Mucosa of descending colon (tissue), 3 donors: ENCODE measurements around the gene RIT2. TPM values are rescaled to one million over a fixed set of nuclear protein-coding genes. Genes with fewer than 3 reads are reported as not detected.
"Not testable (repeated sequence)": the region's sequence is repeated elsewhere in the genome, so short reads cannot be mapped to it uniquely, and the experiment has no call there.

ENCODE experiments used
- ATAC-seq: fragments of 200-7000 bp; cut with Tn5 transposase; one replicate; pipeline ENCODE4 v1.9.1; 2020; ENCODE audit warnings: mild to moderate bottlenecking, moderate library complexity
- DNase-seq, 3 donors: peaks; one replicate each; pipeline ENCODE4 v3.0.0-alpha.2; 2020
- H3K36me3 ChIP-seq: fragments of 200-600 bp; one replicate; pipeline ENCODE4 v1.8.0; 2021; ENCODE audit warnings: low read depth, mild to moderate bottlenecking
- H3K4me1 ChIP-seq: fragments of 200-600 bp; one replicate; pipeline ENCODE4 v1.8.0; 2021; ENCODE audit warnings: low read depth, mild to moderate bottlenecking
- H3K4me3 ChIP-seq: fragments of 200-600 bp; one replicate; pipeline ENCODE4 v1.8.0; 2021; ENCODE audit warnings: mild to moderate bottlenecking
- H3K9me3 ChIP-seq: fragments of 200-600 bp; one replicate; pipeline ENCODE4 v1.8.0; 2021; ENCODE audit warnings: mild to moderate bottlenecking
- CTCF ChIP-seq: fragments of 200-600 bp; IDR thresholded peaks from one replicate; pipeline ENCODE4 v1.8.0; 2022; ENCODE audit warnings: antibody characterized with exemption, mild to moderate bottlenecking
- intact Hi-C, 2 donors: fragments of 100-400 bp; cut with DNase I in 1 of 2; cut with micrococcal nuclease in 1 of 2; formaldehyde crosslinking; loops; one replicate each; pipeline versions ENCODE4 v1.11.0 to v1.11.1; 2022; cut with DNase I, micrococcal nuclease
- total RNA-seq, 3 donors: library from RNA; stranded (reverse); fragmentation: NEBNext Ultra II Directional in 2 of 3; extraction: Animal tissue kit (Norgen Biotek cat#: 25700) in 2 of 3; gene quantifications; one replicate each; pipeline versions ENCODE4 v1.2.1 to v1.2.4, GENCODE V29; 2021 to 2023
- donor health status: DM: no; HTN: no; CAD: no; lungs with moderate emphysema.
- donor health status: DM: no; HTN: no; CAD: no.
- donor health status: DM: no; HTN: yes; CAD: no.

RIT2 gene
- total RNA-seq, 3 donors from 2014 or later = 0.44 TPM; not detected in 2

DNA sequence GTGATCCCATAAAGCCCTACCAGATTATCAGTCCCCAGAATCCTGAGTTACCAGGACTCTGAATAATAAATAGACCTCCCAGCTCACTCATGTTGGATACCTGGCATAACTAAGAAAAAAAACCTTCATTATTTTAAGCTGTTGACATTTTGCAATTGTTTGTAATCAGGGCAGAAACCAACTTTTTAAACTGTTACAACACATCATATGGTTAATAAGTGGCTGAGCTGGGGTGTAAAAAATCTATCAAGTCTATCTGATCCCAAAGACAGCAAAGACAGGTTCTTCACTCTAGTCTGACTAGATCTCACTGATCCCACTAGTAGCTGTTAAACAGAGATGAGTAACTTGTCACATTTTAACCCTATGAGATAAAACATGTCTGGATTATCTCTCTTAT is 370.3 kb downstream of the RIT2 start:
- intact Hi-C loops = no loop called here
- Histone ChIP-seq H3K36me3 (no peaks in the 10 kb centered on the region), H3K9me3 (no peaks in the 10 kb centered on the region), H3K4me1 (no peaks in the 10 kb centered on the region), H3K4me3 (no peak overlapping the region)
- no peak for TF ChIP-seq CTCF
- ATAC-seq (no peak), DNase-seq (no peak)

GRCh38 chr18:42743373-42744138 is 371.9 kb downstream of the RIT2 start:
- no peak for TF ChIP-seq CTCF
- no peak for DNase-seq

GRCh38 chr18:42742969-42743368 is 372.5 kb downstream of the RIT2 start:
- no peak for TF ChIP-seq CTCF
- DNase-seq (no peak), ATAC-seq (no peak)
- Histone ChIP-seq H3K4me1 (no peaks in the 10 kb centered on the region), H3K9me3 (no peaks in the 10 kb centered on the region), H3K36me3 (no peaks in the 10 kb centered on the region), H3K4me3 (no peak overlapping the region)
- intact Hi-C loops = no loop called here

More at GRCh38 chr18:42743373-42744138, 371.9 kb downstream of the RIT2 start:
- intact Hi-C loops = no loop called here
- no peaks in the 10 kb centered on the region for H3K9me3 ChIP-seq
- H3K4me3 ChIP-seq = no peak overlapping the region
- H3K36me3 ChIP-seq = no peaks in the 10 kb centered on the region
- no peak for ATAC-seq
- H3K4me1 ChIP-seq = no peaks in the 10 kb centered on the region

DNA sequence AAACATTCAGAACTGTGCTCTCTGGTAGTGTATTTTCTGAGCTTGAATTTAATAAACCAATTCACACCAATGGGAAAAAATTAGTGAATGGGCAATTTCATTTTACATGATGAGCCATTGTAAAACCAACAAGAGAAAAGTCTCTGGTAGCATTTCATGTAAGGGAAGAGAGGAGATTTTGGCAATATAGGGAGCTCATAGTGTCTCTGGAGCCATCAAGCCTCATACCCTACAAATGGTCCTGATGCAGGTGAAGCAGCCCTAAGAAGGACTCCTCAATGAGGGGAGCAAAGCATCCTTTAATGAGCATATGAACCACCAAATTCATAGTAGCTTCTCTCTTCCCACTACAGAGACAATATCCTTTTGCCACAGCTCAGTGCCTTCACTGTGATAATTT is 373.0 kb downstream of the RIT2 start:
- Histone ChIP-seq H3K36me3 (no peaks in the 10 kb centered on the region), H3K9me3 (no peaks in the 10 kb centered on the region), H3K4me3 (no peak overlapping the region), H3K4me1 (no peaks in the 10 kb centered on the region)
- ATAC-seq (no peak), DNase-seq (no peak)
- no peak for TF ChIP-seq CTCF
- intact Hi-C loops = no loop called here

DNA sequence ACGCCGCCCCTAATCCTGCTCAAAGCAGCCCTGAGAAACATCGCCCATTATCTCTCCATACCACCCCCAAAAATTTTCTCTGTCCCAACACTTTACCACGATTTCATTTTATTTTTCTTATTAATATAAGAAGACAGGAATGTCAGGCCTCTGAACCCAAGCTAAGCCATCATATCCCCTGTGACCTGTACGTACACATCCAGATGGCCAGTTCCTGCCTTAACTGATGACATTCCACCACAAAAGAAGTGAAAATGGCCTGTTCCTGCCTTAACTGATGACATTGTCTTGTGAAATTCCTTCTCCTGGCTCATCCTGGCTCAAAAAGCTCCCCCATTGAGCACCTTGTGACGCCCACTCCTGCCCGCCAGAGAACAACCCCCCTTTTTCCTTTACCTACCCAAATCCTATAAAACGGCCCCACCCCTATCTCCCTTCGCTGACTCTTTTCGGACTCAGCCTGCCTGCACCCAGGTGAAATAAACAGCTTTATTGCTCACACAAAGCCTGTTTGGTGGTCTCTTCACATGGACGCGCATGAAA is 373.6 kb downstream of the RIT2 start:
- DNase-seq, H3K4me3 ChIP-seq, H3K4me1 ChIP-seq, ATAC-seq, H3K9me3 ChIP-seq, intact Hi-C loops, H3K36me3 ChIP-seq: not testable (repeated sequence)

GRCh38 chr18:42741299-42741698 is 374.2 kb downstream of the RIT2 start:
- H3K4me1 ChIP-seq, intact Hi-C loops, ATAC-seq, H3K9me3 ChIP-seq, H3K4me3 ChIP-seq, H3K36me3 ChIP-seq, DNase-seq: not testable (repeated sequence)
